SU-DHL-6 (cell line): ENCODE data around the gene SCYL1.

Experiments used
- H2AFZ ChIP-seq: fragments of 200-600 bp; sonication (generic); 2 replicates; pipeline ENCODE4 v1.6.1; 2014; ENCODE audit warnings: low read depth, mild to moderate bottlenecking, moderate library complexity, mixed read lengths, antibody characterized with exemption, low read length; ENCODE audit not compliant: severe bottlenecking
- H3F3A ChIP-seq: fragments of 200-600 bp; shearing (Covaris generic); 2 replicates; pipeline ENCODE4 v1.6.0; 2016; ENCODE audit warnings: antibody characterized with exemption, mild to moderate bottlenecking; ENCODE audit not compliant: insufficient read depth
- H3K27ac ChIP-seq: fragments of 200-600 bp; sonication (generic); 2 replicates; pipeline ENCODE4 v1.5.1; 2016; ENCODE audit warnings: low read depth, mild to moderate bottlenecking, low read length, moderate library complexity, mixed read lengths
- H3K27me3 ChIP-seq: fragments of 200-600 bp; sonication (generic), shearing (Covaris generic); 2 replicates; pipeline ENCODE4 v1.6.0; 2014; ENCODE audit warnings: mild to moderate bottlenecking, low read length
- H3K36me3 ChIP-seq: fragments of 200-600 bp; sonication (generic); 2 replicates; pipeline ENCODE4 v1.6.1; 2014; ENCODE audit warnings: mild to moderate bottlenecking, low read length, mixed read lengths
- H3K4me2 ChIP-seq: fragments of 300-600, 200-600 bp; shearing (Covaris generic), sonication (generic); 2 replicates; pipeline ENCODE4 v1.6.0; 2014; ENCODE audit warnings: low read length, low read depth, mild to moderate bottlenecking; ENCODE audit not compliant: poor library complexity, severe bottlenecking
- H3K4me3 ChIP-seq: fragments of 200-600 bp; sonication (generic); 2 replicates; pipeline ENCODE4 v1.5.1; 2014; ENCODE audit warnings: antibody characterized with exemption, low read length, mild to moderate bottlenecking, mixed read lengths; ENCODE audit not compliant: insufficient read depth, poor library complexity, severe bottlenecking
- H3K79me2 ChIP-seq: fragments of 200-600 bp; sonication (generic); 2 replicates; pipeline ENCODE4 v1.6.1; 2014; ENCODE audit warnings: mild to moderate bottlenecking, low read length, moderate library complexity; ENCODE audit not compliant: insufficient read depth
- H3K9ac ChIP-seq: fragments of 200-600 bp; sonication (generic); 2 replicates; pipeline ENCODE4 v1.7.0; 2014; ENCODE audit warnings: mild to moderate bottlenecking, low read length
- H3K9me2 ChIP-seq: fragments of 200-600 bp; sonication (generic); replicated peaks from 2 replicates; pipeline ENCODE4 v1.6.1; 2014; ENCODE audit warnings: low read length; ENCODE audit not compliant: insufficient read depth
- H3K9me3 ChIP-seq: fragments of 200-600 bp; sonication (generic); 2 replicates; pipeline ENCODE4 v1.6.1; 2014; ENCODE audit warnings: low read length, mixed read lengths; ENCODE audit not compliant: insufficient read depth
- H4K20me1 ChIP-seq: fragments of 200-600 bp; sonication (generic); 2 replicates; pipeline ENCODE4 v1.6.1; 2014; ENCODE audit warnings: low read depth, mild to moderate bottlenecking, antibody characterized with exemption, low read length, moderate library complexity, mixed read lengths
- CTCF ChIP-seq: fragments of 200-600 bp; sonication (generic); IDR thresholded peaks from one replicate; pipeline ENCODE4 v1.5.1; 2017; ENCODE audit warnings: antibody characterized with exemption, mild to moderate bottlenecking, low read length, moderate library complexity; ENCODE audit not compliant: insufficient read depth, poor library complexity, severe bottlenecking
- EZH2phosphoT487 ChIP-seq: fragments of 200-600 bp; sonication (generic), shearing (Covaris generic); conservative IDR thresholded peaks from 2 replicates; pipeline ENCODE4 v1.6.1; 2018; ENCODE audit warnings: mild to moderate bottlenecking, antibody characterized with exemption, low read length, moderate library complexity, mixed read lengths

The SCYL1 gene

GRCh38 chr11:65497141-65498041 lies 27.5 kb upstream of the SCYL1 start:
- peak overlapping the region; percentile 77 for H3K4me3 ChIP-seq
- peak overlapping the region; percentile 89 for H3K9ac ChIP-seq
- H3K4me2 ChIP-seq: peak overlapping the region; percentile 86
- H3K27ac ChIP-seq: peak overlapping the region; percentile 98
- no peaks in the 10 kb centered on the region for H3K9me2 ChIP-seq
- H3K79me2 ChIP-seq: peaks cover 36% of the 10 kb centered on the region
- H3K36me3 ChIP-seq: peaks cover 34% of the 10 kb centered on the region
- no peaks in the 10 kb centered on the region for H3K9me3 ChIP-seq
- peak overlapping the region; percentile 1 for H2AFZ ChIP-seq
- peaks cover 56% of the 10 kb centered on the region for H3F3A ChIP-seq
- H3K27me3 ChIP-seq: no peaks in the 10 kb centered on the region
- TF ChIP-seq CTCF (no peak), EZH2phosphoT487 (no peak)
- peaks cover 23% of the 10 kb centered on the region for H4K20me1 ChIP-seq

- peak overlapping the region; percentile 45 for H2AFZ ChIP-seq
- H3K4me3 ChIP-seq: peak overlapping the region; percentile 77
- H3K36me3 ChIP-seq: peaks cover 42% of the 10 kb centered on the region
- H3K9me3 ChIP-seq: no peaks in the 10 kb centered on the region
- H3K9ac ChIP-seq: peak overlapping the region; percentile 89
- H3F3A ChIP-seq: peaks cover 64% of the 10 kb centered on the region
- peak overlapping the region; percentile 86 for H3K4me2 ChIP-seq
- peaks cover 31% of the 10 kb centered on the region for H4K20me1 ChIP-seq
- H3K79me2 ChIP-seq: peaks cover 44% of the 10 kb centered on the region
- H3K27me3 ChIP-seq: no peaks in the 10 kb centered on the region
- H3K27ac ChIP-seq: peak overlapping the region; percentile 98
- H3K9me2 ChIP-seq: no peaks in the 10 kb centered on the region
- no peak for TF ChIP-seq CTCF
- no peak for TF ChIP-seq EZH2phosphoT487
Measured at GRCh38 chr11:65498042-65498726, 26.7 kb upstream of the SCYL1 start.

- Histone ChIP-seq H3K27ac (peak overlapping the region; percentile 98), H3K4me2 (peak overlapping the region; percentile 86), H3K9ac (peak overlapping the region; percentile 89), H3K9me2 (no peaks in the 10 kb centered on the region), H3K36me3 (peaks cover 47% of the 10 kb centered on the region), H3F3A (peaks cover 69% of the 10 kb centered on the region), H3K4me3 (peak overlapping the region; percentile 77), H3K9me3 (no peaks in the 10 kb centered on the region), H4K20me1 (peaks cover 36% of the 10 kb centered on the region), H2AFZ (peak overlapping the region; percentile 45), H3K27me3 (no peaks in the 10 kb centered on the region), H3K79me2 (peaks cover 49% of the 10 kb centered on the region)
- TF ChIP-seq CTCF: no peak
- no peak for TF ChIP-seq EZH2phosphoT487
Measured at GRCh38 chr11:65498727-65498976, 26.2 kb upstream of the SCYL1 start.
